Kidney epithelial cell (primary cell): Measurements from ENCODE around the gene HSD17B14. TPM values are rescaled to one million over a fixed set of nuclear protein-coding genes. Genes with fewer than 3 reads are reported as not detected.
"Not testable (repeated sequence)": the region's sequence is repeated elsewhere in the genome, so short reads cannot be mapped to it uniquely, and the experiment has no call there.

ENCODE experiments used
- DNase-seq: peaks from one replicate; pipeline ENCODE4 v3.0.0-alpha.2; 2010; ENCODE audit warnings: low read depth
- H3K27me3 ChIP-seq: 2 replicates; pipeline ENCODE4 v1.6.0; 2011; ENCODE audit warnings: low read length; ENCODE audit not compliant: control insufficient read depth, insufficient read depth
- H3K36me3 ChIP-seq: 2 replicates; pipeline ENCODE4 v1.5.1; 2011; ENCODE audit warnings: low read length; ENCODE audit not compliant: control insufficient read depth, insufficient read depth
- H3K4me3 ChIP-seq: 2 replicates; pipeline ENCODE4 v1.5.1; 2011; ENCODE audit warnings: low read depth, mild to moderate bottlenecking, control low read depth, low read length
- total RNA-seq: library from RNA; depleted of rRNA; stranded (reverse); fragments of >200 nt; gene quantifications from 2 replicates; pipeline ENCODE4 v1.2.3, GENCODE V29; 2015
- TF ChIP-seq, protein P1 (sequence below): IDR thresholded peaks from 2 replicates; pipeline ENCODE4 v1.5.1; 2011; ENCODE audit warnings: mild to moderate bottlenecking, moderate library complexity, low read length, control low read depth, inconsistent platforms; ENCODE audit not compliant: insufficient read depth, poor library complexity, severe bottlenecking

Gene HSD17B14
- total RNA-seq, 1 donor from 2014 or later, result 10.2 TPM

DNA sequence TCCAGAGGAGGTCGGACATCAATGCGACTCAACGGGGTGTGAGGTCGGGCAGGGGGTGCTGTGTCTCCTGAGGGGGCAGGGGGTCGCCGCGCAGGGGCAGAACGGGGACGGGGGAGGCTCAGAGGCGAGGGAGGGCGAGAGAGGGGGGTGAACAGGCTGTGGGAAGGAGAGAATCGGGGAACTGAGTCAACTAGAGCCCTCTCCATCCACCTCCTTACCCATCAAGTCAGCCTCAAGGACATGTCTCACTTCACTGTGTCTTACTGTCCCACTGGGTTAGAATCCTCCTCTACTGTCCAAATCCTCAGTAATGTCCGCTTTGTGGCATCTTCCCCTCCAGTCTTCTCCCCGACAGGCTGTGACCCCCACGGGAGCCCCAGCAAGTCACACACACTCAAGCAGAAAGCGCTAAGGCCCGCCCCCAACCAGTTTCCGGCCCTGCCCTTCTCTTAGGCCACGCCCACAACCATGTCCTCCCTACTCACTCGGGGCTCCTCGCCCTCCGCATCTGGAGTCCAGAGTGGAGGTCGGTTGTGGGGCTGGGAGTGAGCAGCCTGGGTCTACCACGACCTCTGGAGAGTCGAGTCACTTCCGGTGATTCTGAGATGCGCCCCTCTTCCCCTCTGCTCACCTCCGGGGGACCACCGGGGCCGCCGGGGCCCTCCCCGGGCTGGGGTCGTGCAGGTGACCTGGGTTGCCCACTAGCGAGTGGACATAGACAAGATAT is 22.9 kb upstream of the HSD17B14 start:
- no peaks in the 10 kb centered on the region for H3K27me3 ChIP-seq
- H3K36me3 ChIP-seq, result peaks cover 1% of the 10 kb centered on the region
- no peak for DNase-seq
- TF ChIP-seq, protein P1, sequence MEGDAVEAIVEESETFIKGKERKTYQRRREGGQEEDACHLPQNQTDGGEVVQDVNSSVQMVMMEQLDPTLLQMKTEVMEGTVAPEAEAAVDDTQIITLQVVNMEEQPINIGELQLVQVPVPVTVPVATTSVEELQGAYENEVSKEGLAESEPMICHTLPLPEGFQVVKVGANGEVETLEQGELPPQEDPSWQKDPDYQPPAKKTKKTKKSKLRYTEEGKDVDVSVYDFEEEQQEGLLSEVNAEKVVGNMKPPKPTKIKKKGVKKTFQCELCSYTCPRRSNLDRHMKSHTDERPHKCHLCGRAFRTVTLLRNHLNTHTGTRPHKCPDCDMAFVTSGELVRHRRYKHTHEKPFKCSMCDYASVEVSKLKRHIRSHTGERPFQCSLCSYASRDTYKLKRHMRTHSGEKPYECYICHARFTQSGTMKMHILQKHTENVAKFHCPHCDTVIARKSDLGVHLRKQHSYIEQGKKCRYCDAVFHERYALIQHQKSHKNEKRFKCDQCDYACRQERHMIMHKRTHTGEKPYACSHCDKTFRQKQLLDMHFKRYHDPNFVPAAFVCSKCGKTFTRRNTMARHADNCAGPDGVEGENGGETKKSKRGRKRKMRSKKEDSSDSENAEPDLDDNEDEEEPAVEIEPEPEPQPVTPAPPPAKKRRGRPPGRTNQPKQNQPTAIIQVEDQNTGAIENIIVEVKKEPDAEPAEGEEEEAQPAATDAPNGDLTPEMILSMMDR, result no peak
- no peak overlapping the region for H3K4me3 ChIP-seq

GRCh38 chr19:48856921-48857320 is 20.6 kb upstream of the HSD17B14 start:
- Histone ChIP-seq H3K36me3 (peaks cover 1% of the 10 kb centered on the region), H3K27me3 (no peaks in the 10 kb centered on the region), H3K4me3 (no peak overlapping the region)
- DNase-seq, result no peak
- TF ChIP-seq, protein P1, result no peak

GRCh38 chr19:48854103-48854502 is 17.8 kb upstream of the HSD17B14 start:
- Histone ChIP-seq H3K27me3 (no peaks in the 10 kb centered on the region), H3K4me3 (no peak overlapping the region), H3K36me3 (peaks cover 1% of the 10 kb centered on the region)
- DNase-seq, result no peak
- TF ChIP-seq, protein P1, result no peak

GRCh38 chr19:48853483-48853882 is 17.2 kb upstream of the HSD17B14 start:
- TF ChIP-seq, protein P1, result no peak
- no peak for DNase-seq
- H3K36me3 ChIP-seq, result peaks cover 1% of the 10 kb centered on the region

DNA sequence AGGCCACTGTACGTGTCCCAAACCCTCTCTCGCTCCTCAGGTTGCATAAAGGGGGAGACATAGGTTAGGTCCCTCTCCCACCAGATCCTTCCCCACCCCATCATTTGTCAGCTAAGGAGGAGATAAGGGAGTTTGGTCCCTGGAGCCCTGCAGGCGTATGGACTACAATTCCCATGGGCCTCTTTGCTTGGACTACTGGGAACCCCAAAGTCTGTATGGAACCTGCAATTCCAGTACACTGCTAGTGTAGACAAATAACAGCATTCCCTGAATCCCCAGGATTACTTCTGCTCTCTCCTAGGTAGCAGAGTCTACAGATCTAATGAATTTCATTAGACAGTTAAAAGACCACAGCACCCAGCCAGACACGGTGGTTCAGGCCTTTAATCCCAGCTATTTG is 16.0 kb upstream of the HSD17B14 start:
- no peaks in the 10 kb centered on the region for H3K36me3 ChIP-seq
- no peaks in the 10 kb centered on the region for H3K27me3 ChIP-seq
- H3K4me3 ChIP-seq, result no peak overlapping the region
- TF ChIP-seq, protein P1, result no peak
- no peak for DNase-seq

More at GRCh38 chr19:48853483-48853882, 17.2 kb upstream of the HSD17B14 start:
- no peak overlapping the region for H3K4me3 ChIP-seq
- no peaks in the 10 kb centered on the region for H3K27me3 ChIP-seq

DNA sequence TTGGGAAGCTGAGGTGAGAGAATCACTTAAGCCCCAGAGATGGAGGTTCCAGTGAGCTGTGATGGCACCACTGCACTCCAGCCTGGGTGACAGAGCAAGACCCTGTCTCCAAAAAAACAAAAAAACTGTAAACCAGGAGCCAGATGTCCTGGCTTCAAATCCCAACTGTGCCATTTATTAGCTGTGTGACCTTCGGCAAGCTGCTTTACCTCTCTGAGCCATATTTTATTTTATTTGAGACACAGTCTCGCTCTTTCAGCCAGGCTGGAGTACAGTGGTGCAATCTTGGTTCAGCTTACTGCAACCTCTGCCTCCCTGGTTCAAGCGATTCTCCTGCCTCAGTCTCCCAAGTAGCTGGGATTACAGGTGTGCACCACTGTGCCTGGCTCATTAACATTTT is 10.4 kb upstream of the HSD17B14 start:
- H3K27me3 ChIP-seq, DNase-seq, H3K36me3 ChIP-seq, H3K4me3 ChIP-seq: not testable (repeated sequence)
